CD14-positive monocyte (primary cell): Measurements from ENCODE around the gene RNF167. TPM values are rescaled to one million over a fixed set of nuclear protein-coding genes. Genes with fewer than 3 reads are reported as not detected.

ENCODE experiments used
- DNase-seq, 3 donors: peaks; one replicate each; pipeline ENCODE4 v3.0.0-alpha.2; 2011 to 2022
- H2AFZ ChIP-seq: 2 replicates; pipeline ENCODE4 v1.6.0; 2012; ENCODE audit warnings: mild to moderate bottlenecking, low read depth, low read length, inconsistent platforms; ENCODE audit not compliant: insufficient read depth, poor library complexity, severe bottlenecking
- H3K27ac ChIP-seq, 2 donors: 1 replicate in 1 of 2; 2 replicates in 1 of 2; pipeline ENCODE4 v1.5.1; 2012 to 2013; ENCODE audit warnings: low read length in 2 of 2, control low read depth in 1 of 2, inconsistent platforms in 1 of 2, low read depth in 1 of 2, mild to moderate bottlenecking in 1 of 2
- H3K27me3 ChIP-seq, 2 donors: one replicate each; pipeline versions ENCODE4 v1.6.0 to v1.6.1; 2011 to 2013; ENCODE audit warnings: low read length in 2 of 2; ENCODE audit not compliant: control insufficient read depth in 2 of 2, insufficient read depth in 2 of 2
- H3K36me3 ChIP-seq, 2 donors: replicated peaks in 1 of 2; 1 replicate in 1 of 2; 2 replicates in 1 of 2; pipeline versions ENCODE4 v1.5.1 to v1.6.1; 2012 to 2013; ENCODE audit warnings: low read length in 2 of 2, control low read depth in 1 of 2, inconsistent platforms in 1 of 2, mild to moderate bottlenecking in 1 of 2; ENCODE audit not compliant: insufficient read depth in 2 of 2, control insufficient read depth in 1 of 2
- H3K4me1 ChIP-seq, 2 donors: 1 replicate in 1 of 2; 2 replicates in 1 of 2; pipeline versions ENCODE4 v1.5.1 to v1.6.1; 2012 to 2013; ENCODE audit warnings: low read length in 2 of 2, control low read depth in 1 of 2, inconsistent platforms in 1 of 2, mild to moderate bottlenecking in 1 of 2, moderate library complexity in 1 of 2; ENCODE audit not compliant: insufficient read depth in 2 of 2, control insufficient read depth in 1 of 2
- H3K4me2 ChIP-seq: replicated peaks from 2 replicates; pipeline ENCODE3; 2012; ENCODE audit warnings: low read length, moderate library complexity, mild to moderate bottlenecking; ENCODE audit not compliant: poor library complexity, severe bottlenecking; ENCODE audit errors: extremely low read depth
- H3K4me3 ChIP-seq, 3 experiments: fragments of 200-600 bp in 1 of 3; sonication (generic) in 1 of 3; replicated peaks in 1 of 3; 1 replicate in 2 of 3; 2 replicates in 1 of 3; pipeline ENCODE4 v1.5.1; 2011 to 2013; ENCODE audit warnings: low read length in 3 of 3, mild to moderate bottlenecking in 3 of 3, control low read depth in 2 of 3, low read depth in 2 of 3, inconsistent platforms in 1 of 3, moderate library complexity in 1 of 3
- H3K79me2 ChIP-seq: 2 replicates; pipeline ENCODE4 v1.6.0; 2012; ENCODE audit warnings: mild to moderate bottlenecking, control low read depth, inconsistent platforms, low read length, moderate library complexity; ENCODE audit not compliant: insufficient read depth
- H3K9ac ChIP-seq: 2 replicates; pipeline ENCODE4 v1.6.0; 2017; ENCODE audit warnings: low read length, mild to moderate bottlenecking; ENCODE audit not compliant: insufficient read depth, poor library complexity, severe bottlenecking
- H3K9me3 ChIP-seq, 2 donors: replicated peaks in 1 of 2; 1 replicate in 1 of 2; 2 replicates in 1 of 2; pipeline versions ENCODE4 v1.5.1 to v1.6.1; 2012 to 2013; ENCODE audit warnings: low read length in 2 of 2, control low read depth in 1 of 2; ENCODE audit not compliant: control insufficient read depth in 1 of 2, insufficient read depth in 1 of 2
- H4K20me1 ChIP-seq: 2 replicates; pipeline ENCODE4 v1.6.0; 2012; ENCODE audit warnings: mild to moderate bottlenecking, low read length, control low read depth, moderate library complexity; ENCODE audit not compliant: insufficient read depth
- H3K27ac Mint-ChIP-seq, 7 donors: one replicate each; pipeline ENCODE4 v1.8.0; 2020; ENCODE audit warnings: mild to moderate bottlenecking in 7 of 7, mixed read lengths in 7 of 7, moderate library complexity in 6 of 7, inconsistent platforms in 2 of 7
- H3K27me3 Mint-ChIP-seq, 3 donors: one replicate each; pipeline ENCODE4 v1.8.0; 2021 to 2022; ENCODE audit warnings: low read depth in 3 of 3, mild to moderate bottlenecking in 3 of 3, mixed read lengths in 3 of 3, moderate library complexity in 3 of 3, inconsistent platforms in 1 of 3
- H3K36me3 Mint-ChIP-seq, 2 donors: one replicate each; pipeline ENCODE4 v1.8.0; 2020; ENCODE audit warnings: mixed read lengths in 2 of 2, inconsistent platforms in 1 of 2, mild to moderate bottlenecking in 1 of 2
- H3K4me1 Mint-ChIP-seq: one replicate; pipeline ENCODE4 v1.8.0; 2020; ENCODE audit warnings: mild to moderate bottlenecking, mixed read lengths
- H3K4me3 Mint-ChIP-seq, 2 donors: one replicate each; pipeline ENCODE4 v1.8.0; 2020; ENCODE audit warnings: mild to moderate bottlenecking in 2 of 2, mixed read lengths in 2 of 2, moderate library complexity in 1 of 2
- H3K9me3 Mint-ChIP-seq, 7 donors: one replicate each; pipeline ENCODE4 v1.8.0; 2020 to 2022; ENCODE audit warnings: mixed read lengths in 7 of 7, mild to moderate bottlenecking in 6 of 7, moderate library complexity in 6 of 7, inconsistent platforms in 2 of 7
- CTCF ChIP-seq: fragments of 200-600 bp; IDR thresholded peaks from one replicate; pipeline ENCODE4 v1.8.0; 2022; ENCODE audit warnings: antibody characterized with exemption, mild to moderate bottlenecking
- WGBS: methylation state at CpG from one replicate; pipeline ENCODE4 v1.1.5; 2013; ENCODE audit warnings: missing lambda C conversion rate; ENCODE audit not compliant: insufficient coverage; 5-methylcytosine and 5-hydroxymethylcytosine counted together
- intact Hi-C, 2 donors: fragments of 100-400 bp; cut with micrococcal nuclease; formaldehyde crosslinking; loops; one replicate each; pipeline versions ENCODE4 v1.15.0 to v1.15.1; 2023
- polyA plus RNA-seq, 3 donors: library from polyadenylated mRNA; depleted of rRNA in 1 of 3; unstranded in 2 of 3; stranded (reverse) in 1 of 3; fragments of 300-500 nt in 2 of 3; fragments of >200 nt in 1 of 3; fragmentation: Illumina TruSeq in 2 of 3; gene quantifications; 1 replicate in 2 of 3; 2 replicates in 1 of 3; pipeline ENCODE4 v1.2.3, GENCODE V29; 2012 to 2021

RNF167 gene
- polyA plus RNA-seq, 3 donors: 17.2 to 105 (median 20.6) TPM

GRCh38 chr17:4966844-4967538 lies 26.9 kb downstream of the RNF167 start:
- H3K27me3 Mint-ChIP-seq: peaks cover 0 to 4% (median 2%) of the 10 kb centered on the region in 3 donors
- DNase-seq: peak; percentile 98 to 99 (median 98)
- TF ChIP-seq CTCF: no peak
- WGBS: 0% methylated on average over 31 of the region's 42 CpGs
- peak overlapping the region; percentile 43 to 99 (median 67) for H3K4me3 ChIP-seq
- peak overlapping the region; percentile 94 to 96 for H3K27ac ChIP-seq
- H3K4me2 ChIP-seq: peak overlapping the region; percentile 100
- H3K9ac ChIP-seq: peak overlapping the region; percentile 71
- H4K20me1 ChIP-seq: no peaks in the 10 kb centered on the region
- peak overlapping the region; percentile 88 for H2AFZ ChIP-seq
- H3K9me3 Mint-ChIP-seq: peaks cover 0 to 2% (median 0%) of the 10 kb centered on the region in 7 donors
- peaks cover 32% of the 10 kb centered on the region for H3K4me1 Mint-ChIP-seq
- H3K36me3 ChIP-seq: peaks cover 25 to 32% of the 10 kb centered on the region in 2 donors
- H3K4me3 Mint-ChIP-seq: no peak overlapping the region
- intact Hi-C loops: loop anchor here (1.0 to 2.0 kb wide), 4 partner anchors 18 to 66 kb away; partner anchors contain the start of genes PFN1 (in 1 of the 2), RNF167 (in 1 of the 2) and SLC25A11 (in 1 of the 2)
- no peaks in the 10 kb centered on the region for H3K27me3 ChIP-seq
- H3K9me3 ChIP-seq: no peaks in the 10 kb centered on the region
- peaks cover 33 to 58% of the 10 kb centered on the region in 2 donors for H3K4me1 ChIP-seq
- H3K36me3 Mint-ChIP-seq: peaks cover 41 to 44% of the 10 kb centered on the region in 2 donors
- H3K79me2 ChIP-seq: peaks cover 36% of the 10 kb centered on the region
- no peak overlapping the region for H3K27ac Mint-ChIP-seq

- H3K27ac Mint-ChIP-seq: peak within 1 kb of the TSS in 1 of 7 donors; percentile 20
- peaks cover 0 to 2% (median 0%) of the 10 kb centered on the region in 7 donors for H3K9me3 Mint-ChIP-seq
- WGBS: under 1% methylated on average over 48 of the region's 66 CpGs
- H3K27me3 ChIP-seq: no peaks in the 10 kb centered on the region
- no peak within 1 kb of the TSS for H3K4me3 Mint-ChIP-seq
- intact Hi-C loops: loop anchor here (1.0 to 2.0 kb wide), 4 partner anchors 19 to 67 kb away; partner anchors contain the start of genes PFN1 (in 1 of the 2), RNF167 (in 1 of the 2) and SLC25A11 (in 1 of the 2)
- peaks cover 0 to 4% (median 2%) of the 10 kb centered on the region in 3 donors for H3K27me3 Mint-ChIP-seq
- H3K4me1 Mint-ChIP-seq: peaks cover 40% of the 10 kb centered on the region
- H3K4me1 ChIP-seq: peaks cover 41 to 66% of the 10 kb centered on the region in 2 donors
- H3K36me3 ChIP-seq: peaks cover 33 to 41% of the 10 kb centered on the region in 2 donors
- no peaks in the 10 kb centered on the region for H3K9me3 ChIP-seq
- H3K4me3 ChIP-seq: peak within 1 kb of the TSS; percentile 46 to 99 (median 67)
- H3K9ac ChIP-seq: peak within 1 kb of the TSS; percentile 71
- TF ChIP-seq CTCF: no peak
- peak within 1 kb of the TSS; percentile 94 to 96 for H3K27ac ChIP-seq
- peaks cover 49 to 53% of the 10 kb centered on the region in 2 donors for H3K36me3 Mint-ChIP-seq
- peak within 1 kb of the TSS; percentile 88 for H2AFZ ChIP-seq
- peak; percentile 95 to 97 (median 97) for DNase-seq
- peaks cover 44% of the 10 kb centered on the region for H3K79me2 ChIP-seq
- H4K20me1 ChIP-seq: no peaks in the 10 kb centered on the region
- H3K4me2 ChIP-seq: peak within 1 kb of the TSS; percentile 100
These were observed 27.7 kb downstream of the RNF167 start, which contains the start of gene SPAG7 for GRCh38 chr17:4967539-4968485. Gene SPAG7, minus strand, starts transcription at chr17:4967817. Its CDS starts 13 bp downstream, at chr17:4967804.
